Pericardium fibroblast (primary cell): Measurements from ENCODE around the gene VARS1. TPM values are rescaled to one million over a fixed set of nuclear protein-coding genes. Genes with fewer than 3 reads are reported as not detected.

Experiments
- total RNA-seq: library from RNA; depleted of rRNA; stranded (reverse); fragments of >200 nt; gene quantifications from 2 replicates; pipeline ENCODE4 v1.2.3, GENCODE V29; 2015

Gene VARS1
- 44.9 and 47.3 TPM in 2 replicates for total RNA-seq

GRCh38 chr6:31795616-31796298 is at the start of gene VARS1:
TSS of gene VARS1 (minus strand) at chr6:31795752. CDS start at chr6:31795217, 535 bp downstream.

GRCh38 chr6:31827286-31828079 is 31.9 kb upstream of the VARS1 start, which contains the start of gene HSPA1B:
TSS of gene HSPA1B (plus strand) at chr6:31827738. CDS start at chr6:31827951, 213 bp downstream.

GRCh38 chr6:31815025-31815838 is 19.7 kb upstream of the VARS1 start, which contains the start of the genes HSPA1A and HSPA1L:
TSS of gene HSPA1A (plus strand) at chr6:31815543. CDS start at chr6:31815757, 214 bp downstream.
TSS of gene HSPA1L (minus strand) at chr6:31815283. CDS start at chr6:31811972, 3,311 bp downstream.

GRCh38 chr6:31806470-31807272 is 11.1 kb upstream of the VARS1 start, which contains the start of gene LSM2:
TSS of gene LSM2 (minus strand) at chr6:31806966. CDS start at chr6:31806757, 209 bp downstream.

GRCh38 chr6:31776989-31777666 is 18.4 kb downstream of the VARS1 start, which contains the start of gene VWA7:
TSS of gene VWA7 (minus strand) at chr6:31777328. CDS start at chr6:31776779, 549 bp downstream.

GRCh38 chr6:31762356-31762755 is 33.2 kb downstream of the VARS1 start, which contains the start of gene SAPCD1:
TSS of gene SAPCD1 (plus strand) at chr6:31762656. CDS start at chr6:31763055, 399 bp downstream.

Other genes starting within 250 kb of the VARS1 start
- gene ATP6V1G2, start 249.1 kb downstream of the VARS1 start, total RNA-seq, result 2.7 and 7.2 TPM in 2 replicates
- 16.6 and 19.9 TPM in 2 replicates for gene NFKBIL1, start 248.1 kb downstream of the VARS1 start, total RNA-seq
- gene LTA, start 223.5 kb downstream of the VARS1 start, total RNA-seq, result not detected in 2 replicates
- gene TNF, start 220.2 kb downstream of the VARS1 start, total RNA-seq, result not detected in 2 replicates
- 0.17 TPM in 1 of 2 replicates, not detected in the other for gene LTB, start 213.3 kb downstream of the VARS1 start, total RNA-seq
- gene LST1, start 209.5 kb downstream of the VARS1 start, total RNA-seq, result not detected in 2 replicates
- not detected in 2 replicates for gene NCR3, start 202.7 kb downstream of the VARS1 start, total RNA-seq
- gene AIF1, start 180.5 kb downstream of the VARS1 start, total RNA-seq, result 1.4 TPM in 1 of 2 replicates, not detected in the other
- gene PRRC2A, start 175.0 kb downstream of the VARS1 start, total RNA-seq, result 71.2 and 71.5 TPM in 2 replicates
- gene BAG6, start 143.1 kb downstream of the VARS1 start, total RNA-seq, result 164 and 183 TPM in 2 replicates
- 0.51 and 3.2 TPM in 2 replicates for gene APOM, start 139.9 kb downstream of the VARS1 start, total RNA-seq
- 14.3 and 14.8 TPM in 2 replicates for gene C6orf47, start 135.0 kb downstream of the VARS1 start, total RNA-seq
- gene GPANK1, start 130.8 kb downstream of the VARS1 start, total RNA-seq, result 13.4 and 15.3 TPM in 2 replicates
- 205 and 210 TPM in 2 replicates for gene CSNK2B, start 129.7 kb downstream of the VARS1 start, total RNA-seq
- gene LY6G5B, start 125.8 kb downstream of the VARS1 start, total RNA-seq, result 1.0 and 1.2 TPM in 2 replicates
- gene LY6G5C, start 114.7 kb downstream of the VARS1 start, total RNA-seq, result 0.43 TPM in 1 of 2 replicates, not detected in the other
- gene ABHD16A, start 92.4 kb downstream of the VARS1 start, total RNA-seq, result 25.7 and 29.2 TPM in 2 replicates
- gene LY6G6F, start 88.9 kb downstream of the VARS1 start, total RNA-seq, result not detected in 2 replicates
- not detected in 2 replicates for gene LY6G6D, start 80.4 kb downstream of the VARS1 start, total RNA-seq
- gene LY6G6C, start 74.0 kb downstream of the VARS1 start, total RNA-seq, result not detected in 2 replicates
- gene MPIG6B, start 72.4 kb downstream of the VARS1 start, total RNA-seq, result not detected in 2 replicates
- gene DDAH2, start 66.5 kb downstream of the VARS1 start, total RNA-seq, result 70.2 and 88.5 TPM in 2 replicates
- gene CLIC1, start 59.2 kb downstream of the VARS1 start, total RNA-seq, result 266 and 364 TPM in 2 replicates
- 4.2 and 4.7 TPM in 2 replicates for gene MSH5, start 55.7 kb downstream of the VARS1 start, total RNA-seq
- 1.2 and 2.8 TPM in 2 replicates for gene SAPCD1, start 33.1 kb downstream of the VARS1 start, total RNA-seq
- not detected in 2 replicates for gene VWA7, start 18.4 kb downstream of the VARS1 start, total RNA-seq
- 40.0 and 71.4 TPM in 2 replicates for gene LSM2, start 11.2 kb upstream of the VARS1 start, total RNA-seq
- 0.12 and 0.34 TPM in 2 replicates for gene HSPA1L, start 19.5 kb upstream of the VARS1 start, total RNA-seq
- 62.6 and 74.3 TPM in 2 replicates for gene HSPA1A, start 19.8 kb upstream of the VARS1 start, total RNA-seq
- gene HSPA1B, start 32.0 kb upstream of the VARS1 start, total RNA-seq, result 94.5 and 110 TPM in 2 replicates
- gene NEU1, start 67.1 kb upstream of the VARS1 start, total RNA-seq, result 55.6 and 65.6 TPM in 2 replicates
- gene SLC44A4, start 83.2 kb upstream of the VARS1 start, total RNA-seq, result 0.51 TPM in 1 of 2 replicates, not detected in the other
- gene EHMT2, start 101.9 kb upstream of the VARS1 start, total RNA-seq, result 32.1 and 55.8 TPM in 2 replicates
- gene ZBTB12, start 106.3 kb upstream of the VARS1 start, total RNA-seq, result 2.6 and 4.9 TPM in 2 replicates
- 1.2 and 9.6 TPM in 2 replicates for gene C2, start 132.0 kb upstream of the VARS1 start, total RNA-seq
- 11.4 and 11.6 TPM in 2 replicates for gene CFB, start 150.3 kb upstream of the VARS1 start, total RNA-seq
- 73.6 and 83.6 TPM in 2 replicates for gene NELFE, start 163.2 kb upstream of the VARS1 start, total RNA-seq
- gene SKIC2, start 163.4 kb upstream of the VARS1 start, total RNA-seq, result 34.1 and 37.6 TPM in 2 replicates
- gene DXO, start 176.4 kb upstream of the VARS1 start, total RNA-seq, result 13.5 and 15.4 TPM in 2 replicates
- gene C4A, start 186.3 kb upstream of the VARS1 start, total RNA-seq, result 6.9 and 30.7 TPM in 2 replicates
- 14.6 and 48.8 TPM in 2 replicates for gene C4B, start 219.0 kb upstream of the VARS1 start, total RNA-seq
- gene CYP21A2, start 242.7 kb upstream of the VARS1 start, total RNA-seq, result 0.23 and 1.3 TPM in 2 replicates